Lower leg skin (tissue), 3 donors: ENCODE results near the gene GPT2.

Experiments used
- CTCF ChIP-seq, 3 donors: fragments of 450-650 bp; IDR thresholded peaks; one replicate each; pipeline ENCODE4 v1.5.1; 2016; ENCODE audit warnings: antibody characterized with exemption in 3 of 3, mild to moderate bottlenecking in 3 of 3, moderate library complexity in 2 of 3
- POLR2A ChIP-seq, 2 donors: fragments of 450-650 bp; IDR thresholded peaks; one replicate each; pipeline ENCODE4 v1.6.1; 2016 to 2017; ENCODE audit warnings: antibody characterized with exemption in 2 of 2, mild to moderate bottlenecking in 1 of 2, moderate library complexity in 1 of 2

GRCh38 chr16:46908540-46909372, 24.6 kb downstream of the GPT2 start:
- TF ChIP-seq CTCF (IDR thresholded peaks at IDR 0.05) (no peak), POLR2A (IDR thresholded peaks at IDR 0.05) (no peak)
